Measurements from ENCODE around the gene OR6S1.
A peak's percentile ranks its signal among the peaks of the same experiment; 100 is the strongest.

The OR6S1 gene

DNA sequence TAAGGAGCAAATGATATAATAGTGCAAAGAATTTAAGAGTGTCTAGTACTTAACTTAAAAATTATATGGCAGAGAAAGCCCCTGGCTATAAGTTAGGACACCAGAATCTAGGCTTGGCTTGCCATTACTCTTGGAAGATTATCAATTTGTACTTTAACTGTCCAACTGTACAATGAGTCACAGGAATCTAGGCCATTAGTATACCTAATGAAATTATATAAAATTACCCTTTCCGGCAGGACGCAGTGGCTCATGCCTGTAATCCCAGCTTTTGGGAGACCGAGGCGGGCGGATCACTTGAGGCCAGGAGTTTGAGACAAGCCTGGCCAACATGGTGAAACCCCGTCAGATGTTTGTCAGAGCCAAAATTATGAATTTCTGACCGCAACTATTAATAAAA lies 691 bp upstream of the OR6S1 start:
- no peaks in the 10 kb centered on the region for H3K9me2 ChIP-seq (replicated peaks; ENCODE audit: insufficient read depth, low read length)
- H3K4me2 ChIP-seq (ENCODE audit: low read depth, low read length): no peak overlapping the region
- H3K36me3 ChIP-seq (replicated peaks; ENCODE audit: insufficient read depth, low read length): no peaks in the 10 kb centered on the region
- H3K79me2 ChIP-seq (ENCODE audit: low read length): no peaks in the 10 kb centered on the region
- DNase-seq: no peak
- no peaks in the 10 kb centered on the region for H3F3A ChIP-seq (ENCODE audit: insufficient read depth, low read length)
- H3K9ac ChIP-seq (ENCODE audit: low read length): no peak overlapping the region
- H3K27me3 ChIP-seq (replicated peaks; ENCODE audit: insufficient read depth, low read length): no peaks in the 10 kb centered on the region
- H3K27ac ChIP-seq (ENCODE audit: low read length): no peak overlapping the region
- TF ChIP-seq EZH2phosphoT487 (IDR thresholded peaks at IDR 0.05; ENCODE audit: low read length): no peak
- no peak for TF ChIP-seq EZH2 (optimal IDR thresholded peaks at IDR 0.05; ENCODE audit: low read depth, low read length)
- TF ChIP-seq, protein P1, sequence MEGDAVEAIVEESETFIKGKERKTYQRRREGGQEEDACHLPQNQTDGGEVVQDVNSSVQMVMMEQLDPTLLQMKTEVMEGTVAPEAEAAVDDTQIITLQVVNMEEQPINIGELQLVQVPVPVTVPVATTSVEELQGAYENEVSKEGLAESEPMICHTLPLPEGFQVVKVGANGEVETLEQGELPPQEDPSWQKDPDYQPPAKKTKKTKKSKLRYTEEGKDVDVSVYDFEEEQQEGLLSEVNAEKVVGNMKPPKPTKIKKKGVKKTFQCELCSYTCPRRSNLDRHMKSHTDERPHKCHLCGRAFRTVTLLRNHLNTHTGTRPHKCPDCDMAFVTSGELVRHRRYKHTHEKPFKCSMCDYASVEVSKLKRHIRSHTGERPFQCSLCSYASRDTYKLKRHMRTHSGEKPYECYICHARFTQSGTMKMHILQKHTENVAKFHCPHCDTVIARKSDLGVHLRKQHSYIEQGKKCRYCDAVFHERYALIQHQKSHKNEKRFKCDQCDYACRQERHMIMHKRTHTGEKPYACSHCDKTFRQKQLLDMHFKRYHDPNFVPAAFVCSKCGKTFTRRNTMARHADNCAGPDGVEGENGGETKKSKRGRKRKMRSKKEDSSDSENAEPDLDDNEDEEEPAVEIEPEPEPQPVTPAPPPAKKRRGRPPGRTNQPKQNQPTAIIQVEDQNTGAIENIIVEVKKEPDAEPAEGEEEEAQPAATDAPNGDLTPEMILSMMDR (IDR thresholded peaks at IDR 0.05; ENCODE audit: low read length): no peak
- no peak overlapping the region for H3K4me3 ChIP-seq (ENCODE audit: low read length)
- H3K4me1 ChIP-seq (ENCODE audit: low read length): no peaks in the 10 kb centered on the region
- H3K9me3 ChIP-seq (replicated peaks; ENCODE audit: insufficient read depth, low read length): no peaks in the 10 kb centered on the region
- no peaks in the 10 kb centered on the region for H4K20me1 ChIP-seq (ENCODE audit: insufficient read depth, low read length)
- no peak overlapping the region for H2AFZ ChIP-seq (ENCODE audit: low read length)

DNA sequence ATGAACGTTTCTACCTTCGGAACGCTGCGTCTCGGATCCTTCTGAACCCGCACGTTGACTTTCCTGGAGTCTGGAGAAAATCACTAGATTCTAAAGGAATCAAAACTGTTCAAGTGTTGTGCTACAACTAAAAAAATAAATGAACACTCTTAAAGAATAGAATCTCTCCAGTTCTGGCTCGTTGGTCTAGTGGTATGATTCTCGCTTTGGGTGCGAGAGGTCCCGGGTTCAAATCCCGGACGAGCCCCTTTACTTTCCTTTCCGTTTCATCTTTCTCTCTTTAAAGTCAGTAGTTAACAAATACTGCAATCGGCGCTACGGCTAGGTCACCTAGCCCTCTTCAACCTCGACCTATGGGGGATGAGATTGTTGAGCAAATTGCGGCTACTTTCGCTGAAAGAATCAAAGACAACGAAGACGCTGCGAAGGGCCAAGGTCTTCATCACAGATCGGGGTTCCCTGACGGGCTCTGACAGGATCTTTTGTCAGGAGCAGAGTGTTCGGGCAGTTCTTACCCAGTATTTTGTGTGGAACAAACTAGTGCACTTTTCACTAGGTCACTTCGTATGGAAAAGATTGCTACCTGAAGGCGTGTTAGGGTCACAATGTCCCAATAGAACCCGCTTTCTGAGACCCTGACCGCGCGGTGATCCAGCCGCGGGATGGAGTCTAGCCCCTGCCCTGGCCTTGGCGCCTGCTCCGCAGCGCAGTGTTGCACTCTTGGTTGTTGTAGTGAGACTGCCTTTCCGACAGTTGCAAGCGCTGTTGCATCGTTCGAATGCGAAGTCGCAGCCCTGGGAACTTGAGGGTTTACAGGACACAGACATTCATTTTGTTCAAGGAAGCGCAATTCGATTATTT lies 8.4 kb downstream of the OR6S1 start:
- no peaks in the 10 kb centered on the region for H3K9me2 ChIP-seq (replicated peaks; ENCODE audit: insufficient read depth, low read length)
- H3K4me2 ChIP-seq (ENCODE audit: low read depth, low read length): peak overlapping the region; percentile 77
- peak; percentile 70 for DNase-seq
- H2AFZ ChIP-seq (ENCODE audit: low read length): peak overlapping the region; percentile 15; the same call in 1 of the 2 replicates
- H3K9ac ChIP-seq (ENCODE audit: low read length): no peak overlapping the region
- no peaks in the 10 kb centered on the region for H3K4me1 ChIP-seq (ENCODE audit: low read length)
- H3F3A ChIP-seq (ENCODE audit: insufficient read depth, low read length): peaks cover 3% of the 10 kb centered on the region; the same call in 1 of the 2 replicates
- no peaks in the 10 kb centered on the region for H4K20me1 ChIP-seq (ENCODE audit: insufficient read depth, low read length)
- H3K36me3 ChIP-seq (replicated peaks; ENCODE audit: insufficient read depth, low read length): no peaks in the 10 kb centered on the region
- no peak overlapping the region for H3K27ac ChIP-seq (ENCODE audit: low read length)
- peak overlapping the region; percentile 67 for H3K4me3 ChIP-seq (ENCODE audit: low read length)
- no peak for TF ChIP-seq EZH2 (optimal IDR thresholded peaks at IDR 0.05; ENCODE audit: low read depth, low read length)
- TF ChIP-seq, protein P1 (IDR thresholded peaks at IDR 0.05; ENCODE audit: low read length): no peak
- no peak for TF ChIP-seq EZH2phosphoT487 (IDR thresholded peaks at IDR 0.05; ENCODE audit: low read length)
- H3K79me2 ChIP-seq (ENCODE audit: low read length): no peaks in the 10 kb centered on the region
- no peaks in the 10 kb centered on the region; the same call in 1 of the 2 replicates for H3K27me3 ChIP-seq (replicated peaks; ENCODE audit: insufficient read depth, low read length)
- no peaks in the 10 kb centered on the region for H3K9me3 ChIP-seq (replicated peaks; ENCODE audit: insufficient read depth, low read length)

DNA sequence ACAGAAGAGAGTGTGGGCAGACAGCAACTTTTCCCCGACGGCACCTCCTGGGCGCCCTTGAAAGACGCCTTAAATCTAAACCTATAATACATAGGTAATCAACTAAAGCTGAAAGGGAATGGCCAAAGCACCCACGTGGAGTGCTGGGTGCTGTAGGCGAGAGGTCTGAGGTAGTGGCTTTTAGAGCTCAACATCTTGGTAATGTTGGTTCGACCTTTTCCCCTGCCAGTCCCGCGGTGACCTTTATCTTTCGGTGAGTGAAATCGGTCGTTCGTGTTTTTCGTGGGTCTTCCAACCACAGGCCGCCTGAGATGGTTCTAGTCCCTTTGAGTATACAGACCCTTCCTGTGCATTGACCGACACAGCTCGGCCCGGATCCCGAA lies 9.1 kb downstream of the OR6S1 start:
- no peaks in the 10 kb centered on the region for H4K20me1 ChIP-seq (ENCODE audit: insufficient read depth, low read length)
- no peak overlapping the region for H3K9ac ChIP-seq (ENCODE audit: low read length)
- H3K4me1 ChIP-seq (ENCODE audit: low read length): no peaks in the 10 kb centered on the region
- H3K27ac ChIP-seq (ENCODE audit: low read length): no peak overlapping the region
- TF ChIP-seq, protein P1 (IDR thresholded peaks at IDR 0.05; ENCODE audit: low read length): no peak
- no peak for TF ChIP-seq EZH2phosphoT487 (IDR thresholded peaks at IDR 0.05; ENCODE audit: low read length)
- no peaks in the 10 kb centered on the region for H3K79me2 ChIP-seq (ENCODE audit: low read length)
- no peaks in the 10 kb centered on the region for H3K36me3 ChIP-seq (replicated peaks; ENCODE audit: insufficient read depth, low read length)
- peaks cover 3% of the 10 kb centered on the region; the same call in 1 of the 2 replicates for H3F3A ChIP-seq (ENCODE audit: insufficient read depth, low read length)
- no peaks in the 10 kb centered on the region for H3K9me2 ChIP-seq (replicated peaks; ENCODE audit: insufficient read depth, low read length)
- H2AFZ ChIP-seq (ENCODE audit: low read length): peak overlapping the region; percentile 15; the same call in 1 of the 2 replicates
- H3K4me3 ChIP-seq (ENCODE audit: low read length): peak overlapping the region; percentile 67
- H3K9me3 ChIP-seq (replicated peaks; ENCODE audit: insufficient read depth, low read length): no peaks in the 10 kb centered on the region
- DNase-seq: no peak
- peak overlapping the region; percentile 77 for H3K4me2 ChIP-seq (ENCODE audit: low read depth, low read length)
- no peaks in the 10 kb centered on the region; the same call in 1 of the 2 replicates for H3K27me3 ChIP-seq (replicated peaks; ENCODE audit: insufficient read depth, low read length)

Data from MM.1S (cell line).